ENCODE results near the gene MGAT4A.

GRCh38 chr2:98708396-98709186, 22.3 kb downstream of the MGAT4A start:
- TF ChIP-seq POLR2A (IDR thresholded peaks at IDR 0.05; ENCODE audit: low read depth, low read length) (no peak), TAF1 (IDR thresholded peaks at IDR 0.05; ENCODE audit: low read depth, low read length) (no peak)

All from GM12891 (cell line).